GM20000 (cell line): Measurements from ENCODE around the gene KIAA0513.
"Not testable (repeated sequence)": the region's sequence is repeated elsewhere in the genome, so short reads cannot be mapped to it uniquely, and the experiment has no call there.

ENCODE experiments used
- DNase-seq: peaks from one replicate; pipeline ENCODE4 v3.0.0; 2012; ENCODE audit warnings: low spot score
- TF ChIP-seq, protein P1 (sequence below): IDR thresholded peaks from 2 replicates; pipeline ENCODE4 v1.5.1; 2012; ENCODE audit warnings: mild to moderate bottlenecking, control low read depth; ENCODE audit errors: extremely low read depth, missing control alignments

The KIAA0513 gene

DNA sequence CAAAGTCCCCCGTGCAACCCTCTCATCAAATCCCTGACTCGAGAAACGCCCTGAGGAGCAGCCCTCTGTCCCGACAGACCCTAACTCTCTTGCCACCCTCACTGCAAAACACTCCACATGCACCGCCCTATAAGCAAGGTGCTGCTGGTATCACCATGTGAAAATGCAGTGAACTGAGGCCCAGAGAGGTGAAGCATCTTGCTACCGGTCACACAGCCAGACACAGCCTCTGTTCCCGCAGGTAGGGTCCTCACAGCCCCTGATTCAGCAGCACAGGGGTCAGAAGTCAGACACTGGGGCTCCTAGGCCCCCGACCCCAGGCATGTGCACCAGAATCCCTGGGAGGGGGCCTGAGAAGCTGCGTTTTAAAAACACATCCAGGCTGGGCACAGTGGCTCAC lies 83.6 kb downstream of the KIAA0513 start:
- TF ChIP-seq, protein P1, sequence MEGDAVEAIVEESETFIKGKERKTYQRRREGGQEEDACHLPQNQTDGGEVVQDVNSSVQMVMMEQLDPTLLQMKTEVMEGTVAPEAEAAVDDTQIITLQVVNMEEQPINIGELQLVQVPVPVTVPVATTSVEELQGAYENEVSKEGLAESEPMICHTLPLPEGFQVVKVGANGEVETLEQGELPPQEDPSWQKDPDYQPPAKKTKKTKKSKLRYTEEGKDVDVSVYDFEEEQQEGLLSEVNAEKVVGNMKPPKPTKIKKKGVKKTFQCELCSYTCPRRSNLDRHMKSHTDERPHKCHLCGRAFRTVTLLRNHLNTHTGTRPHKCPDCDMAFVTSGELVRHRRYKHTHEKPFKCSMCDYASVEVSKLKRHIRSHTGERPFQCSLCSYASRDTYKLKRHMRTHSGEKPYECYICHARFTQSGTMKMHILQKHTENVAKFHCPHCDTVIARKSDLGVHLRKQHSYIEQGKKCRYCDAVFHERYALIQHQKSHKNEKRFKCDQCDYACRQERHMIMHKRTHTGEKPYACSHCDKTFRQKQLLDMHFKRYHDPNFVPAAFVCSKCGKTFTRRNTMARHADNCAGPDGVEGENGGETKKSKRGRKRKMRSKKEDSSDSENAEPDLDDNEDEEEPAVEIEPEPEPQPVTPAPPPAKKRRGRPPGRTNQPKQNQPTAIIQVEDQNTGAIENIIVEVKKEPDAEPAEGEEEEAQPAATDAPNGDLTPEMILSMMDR: no peak
- DNase-seq: no peak

DNA sequence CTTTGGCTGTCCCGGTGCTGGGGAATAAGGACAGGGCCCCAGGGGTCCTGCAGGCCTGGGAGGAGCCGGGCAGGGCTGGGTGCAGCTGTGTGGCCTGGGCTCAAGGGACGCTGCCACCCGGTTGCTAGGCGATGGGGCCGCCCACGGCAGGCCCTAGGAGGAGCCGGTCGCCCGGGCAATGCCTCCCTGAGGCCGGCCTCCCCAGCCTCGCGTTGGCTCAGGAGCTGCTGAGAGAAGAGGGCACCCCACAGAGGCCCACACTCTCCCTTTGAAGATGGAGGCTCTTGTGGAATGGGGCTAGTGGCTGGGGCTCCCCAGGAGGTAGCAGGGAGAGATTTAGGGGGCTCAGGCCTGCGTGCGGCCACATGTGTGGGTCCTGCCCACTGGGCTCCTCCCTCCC lies 84.8 kb downstream of the KIAA0513 start, which contains the start of gene CIBAR2:
Gene CIBAR2 (minus strand): TSS at position 109 of the 400 bp plus-strand sequence. CDS start 120 bp downstream, outside the sequence.
- TF ChIP-seq, protein P1: no peak
- no peak for DNase-seq

DNA sequence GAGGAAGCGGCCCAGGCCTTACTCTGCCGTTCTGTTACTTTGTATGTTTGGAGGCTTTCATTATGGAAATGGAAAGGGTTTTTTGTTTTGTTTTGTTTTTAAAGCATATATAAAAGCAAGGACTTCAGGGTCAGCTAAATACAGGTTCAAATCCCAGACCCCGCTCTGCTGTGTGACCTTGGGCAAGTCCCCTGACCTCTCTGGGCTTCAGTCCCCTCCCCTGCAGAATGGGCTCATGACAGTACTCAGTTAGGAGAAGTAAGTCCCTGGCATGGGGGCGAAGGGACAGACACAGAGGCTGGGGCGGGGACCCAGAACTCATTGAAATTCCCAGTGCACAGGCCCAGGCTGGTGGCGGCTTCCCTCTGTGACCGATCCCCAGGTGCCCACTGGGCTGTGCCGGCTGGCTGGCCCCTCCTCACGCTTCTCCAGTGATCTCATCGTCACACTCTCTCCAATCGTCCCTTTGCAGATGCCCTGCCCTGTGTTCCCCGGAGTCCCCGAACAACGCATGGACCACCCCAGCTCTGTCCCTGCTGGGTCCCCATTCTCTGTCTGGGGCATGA lies 85.7 kb downstream of the KIAA0513 start:
- TF ChIP-seq, protein P1: no peak
- DNase-seq: no peak

DNA sequence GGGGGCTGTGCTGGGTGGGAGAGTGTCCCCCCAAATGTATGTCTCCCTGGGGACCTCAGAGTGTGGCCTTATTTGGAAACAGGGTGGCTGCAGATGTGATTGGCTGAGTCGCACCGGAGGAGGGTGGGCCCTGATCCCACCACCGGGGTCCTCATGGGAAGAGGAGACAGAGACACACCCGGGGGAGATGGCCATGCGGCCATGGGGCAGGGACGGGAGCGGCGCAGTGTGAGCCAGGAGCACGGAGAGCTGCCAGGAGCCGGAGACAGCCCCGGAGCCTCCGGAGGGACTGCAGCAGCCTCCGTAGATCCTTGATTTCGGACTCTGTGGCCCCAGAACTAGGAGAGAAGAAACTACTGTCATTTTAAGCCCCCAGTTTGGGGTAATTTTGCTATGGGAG lies 86.3 kb downstream of the KIAA0513 start:
- no peak for DNase-seq
- TF ChIP-seq, protein P1: no peak

DNA sequence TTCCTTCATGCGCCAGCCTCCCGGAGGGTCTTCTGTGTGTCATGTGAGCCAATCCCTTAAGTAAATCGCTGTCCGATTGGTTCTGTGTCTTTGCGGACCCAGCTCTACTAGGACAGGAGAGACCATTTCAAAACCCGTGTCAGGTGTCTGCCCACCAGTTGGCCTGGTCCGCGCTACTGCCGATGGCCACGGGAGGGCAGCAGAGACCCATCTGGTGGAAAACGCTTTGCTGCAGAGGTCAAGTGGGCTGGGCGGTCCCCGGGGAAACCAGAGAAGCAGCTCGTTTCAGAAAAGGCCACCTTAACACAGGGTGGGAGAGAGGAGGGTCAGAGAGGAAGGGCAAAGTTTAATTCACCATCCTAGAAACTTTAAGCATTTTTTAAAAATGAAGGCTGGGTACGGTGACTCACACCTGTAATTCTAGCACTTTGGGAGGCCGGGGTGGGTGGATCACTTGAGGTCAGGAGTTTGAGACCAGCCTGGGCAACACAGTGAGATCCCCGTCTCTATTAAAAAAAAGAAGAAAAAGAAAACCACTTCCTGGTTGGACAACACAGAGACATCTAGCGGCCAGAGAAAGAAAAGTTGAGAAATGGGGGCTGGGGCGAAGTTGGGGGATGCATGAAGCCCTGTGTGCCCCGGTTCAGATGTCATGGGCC lies 87.4 kb downstream of the KIAA0513 start:
- DNase-seq: peak; percentile 95
- TF ChIP-seq, protein P1: peak; percentile 97

DNA sequence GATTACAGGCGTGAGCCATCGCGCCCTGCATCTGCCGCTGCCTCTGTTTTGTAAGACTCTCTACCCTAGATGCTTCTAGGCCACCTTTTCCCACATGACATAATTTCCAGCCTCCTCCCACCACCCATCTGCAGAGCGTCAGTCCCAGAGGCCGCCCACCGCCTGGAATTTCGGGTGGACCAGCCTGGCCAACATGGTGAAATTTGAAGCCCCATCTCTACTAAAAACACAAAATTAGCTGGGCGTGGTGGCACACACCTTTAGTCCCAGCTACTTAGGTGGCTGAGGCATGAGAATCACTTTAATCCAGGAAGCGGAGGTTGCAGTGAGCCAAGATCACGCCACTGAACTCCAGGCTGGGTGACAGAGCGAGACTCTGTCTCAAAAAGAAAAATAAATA lies 89.8 kb downstream of the KIAA0513 start:
- TF ChIP-seq, protein P1: no peak
- no peak for DNase-seq

DNA sequence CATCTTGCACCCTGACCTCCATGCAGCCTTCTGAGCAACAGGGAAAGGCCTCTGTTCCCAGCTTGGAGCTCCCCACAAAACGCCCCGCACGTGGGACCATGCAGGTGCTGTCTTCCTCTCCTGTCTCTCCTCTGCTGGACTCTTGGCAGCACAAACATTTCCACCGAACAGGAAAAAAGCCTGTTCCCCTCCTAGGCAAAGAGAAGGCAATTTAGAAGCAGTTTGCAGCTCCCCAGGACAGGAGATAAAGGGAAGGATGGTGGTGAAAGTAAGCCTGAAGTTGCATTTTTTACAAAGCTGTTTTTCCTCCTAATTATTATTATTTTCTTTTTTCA lies 92.4 kb downstream of the KIAA0513 start:
- TF ChIP-seq, protein P1: no peak
- DNase-seq: no peak

DNA sequence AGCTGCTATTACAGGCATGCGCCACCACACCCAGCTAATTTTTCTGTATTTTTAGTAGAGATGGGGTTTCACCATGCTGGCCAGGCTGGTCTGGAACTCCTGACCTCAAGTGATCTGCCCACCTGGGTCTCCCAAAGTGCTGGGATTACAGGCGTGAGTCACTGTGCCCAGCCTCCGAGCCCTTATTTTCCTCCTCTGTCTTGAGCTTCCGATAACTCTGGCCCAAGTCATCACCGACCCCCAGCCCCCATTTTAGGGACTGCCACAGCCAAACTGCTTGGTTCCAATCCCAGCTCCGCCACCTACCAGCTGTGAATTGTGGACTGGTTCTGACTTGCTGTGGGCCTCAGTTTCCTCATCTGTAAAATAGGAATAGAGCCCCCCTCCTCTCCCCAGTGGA lies 95.8 kb downstream of the KIAA0513 start:
- not testable (repeated sequence) for DNase-seq
